ENCODE measurements around the gene TEKT5.

GRCh38 chr16:10738231-10739077 is 43.7 kb upstream of the TEKT5 start:
- TF ChIP-seq CTCF (conservative IDR thresholded peaks at IDR 0.05 in 1 of 2, IDR thresholded peaks at IDR 0.05 in 1 of 2; ENCODE audit: low read depth in 1 of 2, low read length in 2 of 2), result no peak
- TF ChIP-seq EZH2 (IDR thresholded peaks at IDR 0.05; ENCODE audit: low read length, missing control alignments), result no peak

Measured in fibroblast of lung (primary cell).